Pancreas (tissue), 10 donors: ENCODE results near the gene S1PR3. TPM values are rescaled to one million over a fixed set of nuclear protein-coding genes. Genes with fewer than 3 reads are reported as not detected.

Source experiments
- ATAC-seq, 4 donors: fragments of 200-7000 bp; cut with Tn5 transposase; one replicate each; pipeline versions ENCODE4 v1.8.0 to v1.9.1; 2020; ENCODE audit warnings: mild to moderate bottlenecking in 4 of 4, moderate library complexity in 4 of 4
- DNase-seq, 6 donors: peaks; one replicate each; pipeline ENCODE4 v3.0.0-alpha.2; 2020
- FAIRE-seq: peaks from 2 replicates; lab custom pipeline; 2012; peaks lifted over from hg19 to GRCh38; lab: Jason Lieb, UNC
- H3K27ac ChIP-seq, 4 donors: fragments of 200-600 bp; sonication (generic); 1 replicate in 3 of 4; 2 replicates in 1 of 4; pipeline versions ENCODE4 v1.5.0 to v1.8.0; 2020
- H3K27me3 ChIP-seq, 4 donors: fragments of 200-600 bp; one replicate each; pipeline ENCODE4 v1.8.0; 2021
- H3K36me3 ChIP-seq, 3 donors: fragments of 200-600 bp; sonication (generic) in 1 of 3; one replicate each; pipeline versions ENCODE4 v1.5.0 to v1.8.0; 2020 to 2021
- H3K4me1 ChIP-seq, 3 donors: fragments of 200-600 bp; one replicate each; pipeline ENCODE4 v1.8.0; 2021
- H3K4me3 ChIP-seq, 4 donors: fragments of 200-600 bp; sonication (generic) in 2 of 4; one replicate each; pipeline versions ENCODE4 v1.5.0 to v1.8.0; 2020 to 2021
- H3K9me3 ChIP-seq, 4 donors: fragments of 200-600 bp; one replicate each; pipeline ENCODE4 v1.8.0; 2021
- CTCF ChIP-seq, 4 donors: fragments of 200-600 bp; sonication (generic) in 3 of 4; IDR thresholded peaks; one replicate each; pipeline versions ENCODE4 v1.5.0 to v1.8.0; 2021; ENCODE audit warnings: antibody characterized with exemption in 4 of 4
- WGBS, 2 donors: extraction: QIAGEN DNeasy Blood & Tissue Kit; methylation state at CpG; one replicate each; pipeline ENCODE4 v1.1.7; 2013; 5-methylcytosine and 5-hydroxymethylcytosine counted together
- intact Hi-C, 3 donors: fragments of 100-400 bp; cut with DNase I; formaldehyde crosslinking; loops; one replicate each; pipeline versions ENCODE4 v1.11.1 to v1.14.2; 2022
- polyA plus RNA-seq, 2 donors: library from polyadenylated mRNA; stranded (reverse); fragments of 200-250 nt; gene quantifications; one replicate each; pipeline ENCODE4 v1.2.3, GENCODE V29; 2013
- total RNA-seq, 6 donors: library from RNA; stranded (reverse); fragmentation: NEBNext Ultra II Directional in 4 of 6; extraction: Animal tissue kit (Norgen Biotek cat#: 25700) in 4 of 6; gene quantifications; one replicate each; pipeline versions ENCODE4 v1.2.1 to v1.2.4, GENCODE V29; 2021 to 2023
- donor health status: healthy with polysubstance abuse.
- donor health status: DM: no; HTN: no; CAD: no; lungs with moderate emphysema.
- donor health status: DM: no; HTN: no; CAD: no.
- donor health status: control.
- donor health status: control.
- donor health status: Bipolar disorder and iron deficiency.
- donor health status: DM: yes; HTN: yes; CAD: no.
- donor health status: DM: no; HTN: no; CAD: no.
- donor health status: DM: no; HTN: no; CAD: no.
- donor health status: DM: yes; HTN: yes; CAD: no.

The S1PR3 gene
- total and polyA plus RNA-seq, 8 donors: 1.4 to 4.1 (median 2.2) TPM

GRCh38 chr9:89053301-89053700 is 62.0 kb downstream of the S1PR3 start:
- intact Hi-C loops: no loop called here
- Histone ChIP-seq H3K9me3 (no peaks in the 10 kb centered on the region), H3K4me3 (no peak overlapping the region), H3K27me3 (no peaks in the 10 kb centered on the region), H3K36me3 (no peaks in the 10 kb centered on the region), H3K4me1 (no peaks in the 10 kb centered on the region), H3K27ac (no peak overlapping the region)
- FAIRE-seq (no peak), DNase-seq (no peak), ATAC-seq (no peak)
- 90 to 94% methylated on average over 5 of the region's 5 CpGs for WGBS, 2 donors
- TF ChIP-seq CTCF (IDR thresholded peaks at IDR 0.05): no peak

Other genes with a start within 250 kb of the S1PR3 start
- 1 to 10 TPM in 4 of 6 donors, under 1 TPM in 2; 0.19 to 6.3 (median 1.8) TPM for gene SHC3, start 187.3 kb downstream of the S1PR3 start, total RNA-seq
- gene SHC3, start 187.3 kb downstream of the S1PR3 start, polyA plus RNA-seq: 1 to 10 TPM in 1 of 2 donors, under 1 TPM in 1; 0.92 to 3.5 TPM